PFSK-1 (cell line): ENCODE data around the gene RYR3.

ENCODE experiments used
- FOXP2 ChIP-seq: optimal IDR thresholded peaks from 2 replicates; pipeline ENCODE3; 2011; ENCODE audit warnings: borderline replicate concordance, control low read depth, inconsistent platforms; ENCODE audit not compliant: insufficient read depth; ENCODE audit errors: extremely low read length, extremely low read depth
- POLR2AphosphoS5 ChIP-seq: IDR thresholded peaks from 2 replicates; pipeline ENCODE4 v1.6.1; 2012; ENCODE audit warnings: low read depth, mild to moderate bottlenecking, control low read depth, low read length, moderate library complexity
- SIN3A ChIP-seq: IDR thresholded peaks from 2 replicates; pipeline ENCODE4 v1.6.1; 2012; ENCODE audit warnings: mild to moderate bottlenecking, low read length, moderate library complexity, borderline replicate concordance; ENCODE audit not compliant: insufficient read depth
- TAF1 ChIP-seq: IDR thresholded peaks from 2 replicates; pipeline ENCODE4 v1.6.1; 2012; ENCODE audit warnings: low read length, control low read depth, borderline replicate concordance; ENCODE audit not compliant: insufficient read depth
- TF ChIP-seq, protein P1 (sequence below), 2 experiments: IDR thresholded peaks; 2 replicates each; pipeline versions ENCODE4 v1.6.1 to v1.8.0; 2011 to 2012; ENCODE audit warnings: low read depth in 2 of 2, low read length in 2 of 2, control low read depth in 1 of 2, inconsistent platforms in 1 of 2, mild to moderate bottlenecking in 1 of 2, moderate library complexity in 1 of 2; ENCODE audit not compliant: insufficient read depth in 1 of 2

The RYR3 gene

GRCh38 chr15:33460166-33460805 lies 149.5 kb downstream of the RYR3 start:
- TF ChIP-seq TAF1 (no peak), SIN3A (no peak), FOXP2 (no peak), POLR2AphosphoS5 (no peak)
- TF ChIP-seq, protein P1, sequence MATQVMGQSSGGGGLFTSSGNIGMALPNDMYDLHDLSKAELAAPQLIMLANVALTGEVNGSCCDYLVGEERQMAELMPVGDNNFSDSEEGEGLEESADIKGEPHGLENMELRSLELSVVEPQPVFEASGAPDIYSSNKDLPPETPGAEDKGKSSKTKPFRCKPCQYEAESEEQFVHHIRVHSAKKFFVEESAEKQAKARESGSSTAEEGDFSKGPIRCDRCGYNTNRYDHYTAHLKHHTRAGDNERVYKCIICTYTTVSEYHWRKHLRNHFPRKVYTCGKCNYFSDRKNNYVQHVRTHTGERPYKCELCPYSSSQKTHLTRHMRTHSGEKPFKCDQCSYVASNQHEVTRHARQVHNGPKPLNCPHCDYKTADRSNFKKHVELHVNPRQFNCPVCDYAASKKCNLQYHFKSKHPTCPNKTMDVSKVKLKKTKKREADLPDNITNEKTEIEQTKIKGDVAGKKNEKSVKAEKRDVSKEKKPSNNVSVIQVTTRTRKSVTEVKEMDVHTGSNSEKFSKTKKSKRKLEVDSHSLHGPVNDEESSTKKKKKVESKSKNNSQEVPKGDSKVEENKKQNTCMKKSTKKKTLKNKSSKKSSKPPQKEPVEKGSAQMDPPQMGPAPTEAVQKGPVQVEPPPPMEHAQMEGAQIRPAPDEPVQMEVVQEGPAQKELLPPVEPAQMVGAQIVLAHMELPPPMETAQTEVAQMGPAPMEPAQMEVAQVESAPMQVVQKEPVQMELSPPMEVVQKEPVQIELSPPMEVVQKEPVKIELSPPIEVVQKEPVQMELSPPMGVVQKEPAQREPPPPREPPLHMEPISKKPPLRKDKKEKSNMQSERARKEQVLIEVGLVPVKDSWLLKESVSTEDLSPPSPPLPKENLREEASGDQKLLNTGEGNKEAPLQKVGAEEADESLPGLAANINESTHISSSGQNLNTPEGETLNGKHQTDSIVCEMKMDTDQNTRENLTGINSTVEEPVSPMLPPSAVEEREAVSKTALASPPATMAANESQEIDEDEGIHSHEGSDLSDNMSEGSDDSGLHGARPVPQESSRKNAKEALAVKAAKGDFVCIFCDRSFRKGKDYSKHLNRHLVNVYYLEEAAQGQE (IDR thresholded peaks at IDR 0.05; ENCODE audit: insufficient read depth in 1 of 2, low read depth in 2 of 2, low read length in 2 of 2), result no peak

GRCh38 chr15:33461671-33462070 lies 150.9 kb downstream of the RYR3 start:
- TF ChIP-seq, protein P1 (IDR thresholded peaks at IDR 0.05; ENCODE audit: insufficient read depth in 1 of 2, low read depth in 2 of 2, low read length in 2 of 2), result no peak
- TF ChIP-seq TAF1 (no peak), SIN3A (no peak), FOXP2 (no peak), POLR2AphosphoS5 (no peak)

- TF ChIP-seq, protein P1 (IDR thresholded peaks at IDR 0.05; ENCODE audit: insufficient read depth in 1 of 2, low read depth in 2 of 2, low read length in 2 of 2), result no peak
- TF ChIP-seq POLR2AphosphoS5 (no peak), TAF1 (no peak), FOXP2 (no peak)
Measured at GRCh38 chr15:33467146-33467815, 156.5 kb downstream of the RYR3 start.

DNA sequence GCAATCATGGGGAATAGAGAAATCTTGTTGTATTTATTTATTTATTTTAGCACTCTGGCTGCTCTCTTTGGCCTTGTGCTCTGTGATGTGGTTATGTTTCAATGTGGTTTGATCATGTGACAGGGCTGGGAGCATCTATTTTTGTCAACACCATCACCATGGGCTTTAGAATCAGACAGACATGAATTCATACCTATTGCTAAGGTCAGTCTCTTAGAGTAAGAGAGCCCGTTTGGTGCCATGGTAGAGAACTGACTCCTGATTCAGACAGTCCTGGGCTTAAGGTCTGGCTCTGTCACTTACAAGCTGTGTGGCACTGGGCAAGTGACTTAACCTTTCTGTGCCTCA lies 157.0 kb downstream of the RYR3 start:
- TF ChIP-seq POLR2AphosphoS5, result no peak
- TF ChIP-seq SIN3A, result no peak
- no peak for TF ChIP-seq FOXP2
- TF ChIP-seq TAF1, result no peak
- TF ChIP-seq, protein P1 (IDR thresholded peaks at IDR 0.05; ENCODE audit: insufficient read depth in 1 of 2, low read depth in 2 of 2, low read length in 2 of 2), result no peak
